Measurements from ENCODE around the gene CCDC33. TPM values are rescaled to one million over a fixed set of nuclear protein-coding genes. Genes with fewer than 3 reads are reported as not detected.
A peak's percentile ranks its signal among the peaks of the same experiment; 100 is the strongest.

Gene CCDC33
- total RNA-seq, 1 donor from 2014 or later = 4.2 TPM

DNA sequence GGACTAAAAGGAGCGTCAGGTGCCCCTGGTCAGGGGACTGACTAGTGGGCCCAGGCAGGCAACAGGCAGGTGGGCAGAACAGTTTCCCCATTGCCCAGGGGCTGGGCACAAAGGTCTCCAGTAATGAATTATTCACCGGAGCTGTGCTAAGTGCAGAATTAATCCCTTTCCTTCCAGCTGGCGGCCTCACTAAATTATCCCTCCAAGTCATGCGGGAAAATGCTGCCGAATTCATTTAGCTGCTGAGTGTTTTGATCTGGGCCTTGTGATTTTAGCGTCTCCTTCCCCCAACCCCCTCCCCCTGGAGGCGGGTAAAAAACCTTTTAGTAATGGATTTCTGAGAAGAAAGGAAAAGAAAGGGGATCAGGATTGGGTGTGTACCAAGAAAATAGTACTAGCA, 47.2 kb downstream of the CCDC33 start:
- Mint-ChIP-seq H3K9me3 (no peaks in the 10 kb centered on the region), H3K27me3 (ENCODE audit: low read depth) (peaks cover 77% of the 10 kb centered on the region), H3K27ac (no peak overlapping the region)

GRCh38 chr15:74289671-74290070, 53.5 kb downstream of the CCDC33 start:
- H3K4me3 Mint-ChIP-seq = no peak overlapping the region
- peaks cover 14% of the 10 kb centered on the region for H3K4me1 Mint-ChIP-seq
- no peaks in the 10 kb centered on the region for H3K9me3 Mint-ChIP-seq
- no peak for TF ChIP-seq CTCF (IDR thresholded peaks at IDR 0.05; ENCODE audit: unreplicated experiment)
- peaks cover 62% of the 10 kb centered on the region for H3K27me3 Mint-ChIP-seq (ENCODE audit: low read depth)
- H3K27ac Mint-ChIP-seq = no peak overlapping the region
- DNase-seq (ENCODE audit: low spot score in 2 of 2, unreplicated experiment in 2 of 2) = no peak
- no peaks in the 10 kb centered on the region for H3K36me3 Mint-ChIP-seq

More for the DNA sequence above, 47.2 kb downstream of the CCDC33 start:
- no peak for DNase-seq (ENCODE audit: low spot score in 2 of 2, unreplicated experiment in 2 of 2)
- peaks cover 2% of the 10 kb centered on the region for H3K4me1 Mint-ChIP-seq
- no peak for TF ChIP-seq CTCF (IDR thresholded peaks at IDR 0.05; ENCODE audit: unreplicated experiment)
- no peaks in the 10 kb centered on the region for H3K36me3 Mint-ChIP-seq
- no peak overlapping the region for H3K4me3 Mint-ChIP-seq

DNA sequence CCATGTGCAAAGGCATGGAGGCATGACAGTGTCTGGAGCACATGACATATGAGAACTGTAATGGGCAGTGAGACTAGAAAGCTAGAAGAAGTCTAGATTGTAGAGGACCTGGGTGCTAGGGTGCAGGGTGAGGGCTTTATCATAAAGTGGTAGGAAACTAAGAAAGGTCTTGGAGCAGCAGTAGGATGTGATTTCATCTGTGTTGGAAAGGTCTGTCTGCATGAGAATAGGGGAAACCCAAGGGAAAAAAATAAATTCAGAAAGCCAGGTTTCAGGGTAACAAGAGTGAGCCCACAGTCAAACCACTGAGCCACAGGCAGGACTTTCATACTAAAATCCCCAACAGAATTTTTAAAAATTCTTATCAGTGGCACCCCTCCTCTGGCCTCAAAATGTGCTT, 54.5 kb downstream of the CCDC33 start:
- TF ChIP-seq CTCF (IDR thresholded peaks at IDR 0.05; ENCODE audit: unreplicated experiment) = no peak
- H3K27me3 Mint-ChIP-seq (ENCODE audit: low read depth) = peaks cover 62% of the 10 kb centered on the region
- no peaks in the 10 kb centered on the region for H3K36me3 Mint-ChIP-seq

GRCh38 chr15:74291101-74292071, 55.3 kb downstream of the CCDC33 start:
- Mint-ChIP-seq H3K9me3 (no peaks in the 10 kb centered on the region), H3K4me1 (peaks cover 14% of the 10 kb centered on the region), H3K27me3 (ENCODE audit: low read depth) (peaks cover 60% of the 10 kb centered on the region), H3K27ac (peak overlapping the region; percentile 13), H3K4me3 (no peak overlapping the region), H3K36me3 (no peaks in the 10 kb centered on the region)
- DNase-seq (ENCODE audit: low spot score in 2 of 2, unreplicated experiment in 2 of 2) = peak; percentile 86 to 96
- no peak for TF ChIP-seq CTCF (IDR thresholded peaks at IDR 0.05; ENCODE audit: unreplicated experiment)

More for the DNA sequence above, 54.5 kb downstream of the CCDC33 start:
- Mint-ChIP-seq H3K4me1 (peaks cover 14% of the 10 kb centered on the region), H3K9me3 (no peaks in the 10 kb centered on the region), H3K4me3 (no peak overlapping the region), H3K27ac (no peak overlapping the region)
- no peak for DNase-seq (ENCODE audit: low spot score in 2 of 2, unreplicated experiment in 2 of 2)

- Mint-ChIP-seq H3K4me3 (no peak overlapping the region), H3K4me1 (peaks cover 14% of the 10 kb centered on the region), H3K9me3 (no peaks in the 10 kb centered on the region), H3K36me3 (no peaks in the 10 kb centered on the region), H3K27me3 (ENCODE audit: low read depth) (peaks cover 58% of the 10 kb centered on the region), H3K27ac (no peak overlapping the region)
- no peak for TF ChIP-seq CTCF (IDR thresholded peaks at IDR 0.05; ENCODE audit: unreplicated experiment)
- DNase-seq (ENCODE audit: low spot score in 2 of 2, unreplicated experiment in 2 of 2) = no peak
Measured at GRCh38 chr15:74293021-74293810, 57.1 kb downstream of the CCDC33 start.

All from mesothelial cell of epicardium (in vitro differentiated cells).